Measurements from ENCODE around the gene SKAP1.

- TF ChIP-seq, protein P1, sequence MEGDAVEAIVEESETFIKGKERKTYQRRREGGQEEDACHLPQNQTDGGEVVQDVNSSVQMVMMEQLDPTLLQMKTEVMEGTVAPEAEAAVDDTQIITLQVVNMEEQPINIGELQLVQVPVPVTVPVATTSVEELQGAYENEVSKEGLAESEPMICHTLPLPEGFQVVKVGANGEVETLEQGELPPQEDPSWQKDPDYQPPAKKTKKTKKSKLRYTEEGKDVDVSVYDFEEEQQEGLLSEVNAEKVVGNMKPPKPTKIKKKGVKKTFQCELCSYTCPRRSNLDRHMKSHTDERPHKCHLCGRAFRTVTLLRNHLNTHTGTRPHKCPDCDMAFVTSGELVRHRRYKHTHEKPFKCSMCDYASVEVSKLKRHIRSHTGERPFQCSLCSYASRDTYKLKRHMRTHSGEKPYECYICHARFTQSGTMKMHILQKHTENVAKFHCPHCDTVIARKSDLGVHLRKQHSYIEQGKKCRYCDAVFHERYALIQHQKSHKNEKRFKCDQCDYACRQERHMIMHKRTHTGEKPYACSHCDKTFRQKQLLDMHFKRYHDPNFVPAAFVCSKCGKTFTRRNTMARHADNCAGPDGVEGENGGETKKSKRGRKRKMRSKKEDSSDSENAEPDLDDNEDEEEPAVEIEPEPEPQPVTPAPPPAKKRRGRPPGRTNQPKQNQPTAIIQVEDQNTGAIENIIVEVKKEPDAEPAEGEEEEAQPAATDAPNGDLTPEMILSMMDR (conservative IDR thresholded peaks at IDR 0.05), result no peak
- no peak for TF ChIP-seq EZH2 (IDR thresholded peaks at IDR 0.05; ENCODE audit: low read depth)
Observed at GRCh38 chr17:48477221-48477620, 47.2 kb upstream of the SKAP1 start.
